Breast epithelium (tissue), 3 donors: ENCODE measurements around the gene DCST1.

Experiments used
- POLR2A ChIP-seq: fragments of 450-650 bp; IDR thresholded peaks from one replicate; pipeline ENCODE4 v1.6.1; 2016; ENCODE audit warnings: antibody characterized with exemption, mild to moderate bottlenecking, moderate library complexity
- POLR2AphosphoS5 ChIP-seq, 3 donors: sonication (generic); formaldehyde crosslinking; IDR thresholded peaks; one replicate each; pipeline ENCODE4 v1.6.1; 2017; ENCODE audit warnings: antibody characterized with exemption in 3 of 3

- no peak for TF ChIP-seq POLR2AphosphoS5 (IDR thresholded peaks at IDR 0.05)
- TF ChIP-seq POLR2A = no peak
Measured at GRCh38 chr1:154990276-154990675, 43.3 kb upstream of the DCST1 start.
